DND-41 (cell line): ENCODE measurements around the gene OBSL1.

ENCODE experiments used
- CTCF ChIP-seq: IDR thresholded peaks from 2 replicates; pipeline ENCODE4 v1.5.1; 2012; ENCODE audit warnings: borderline replicate concordance, low read length, moderate library complexity, mild to moderate bottlenecking; ENCODE audit not compliant: poor library complexity, severe bottlenecking; ENCODE audit errors: extremely low read depth
- EZH2 ChIP-seq: IDR thresholded peaks from 3 replicates; pipeline ENCODE4 v1.6.1; 2012; ENCODE audit warnings: borderline replicate concordance, low read depth, mild to moderate bottlenecking, moderate library complexity, low read length, inconsistent platforms; ENCODE audit not compliant: severe bottlenecking

DNA sequence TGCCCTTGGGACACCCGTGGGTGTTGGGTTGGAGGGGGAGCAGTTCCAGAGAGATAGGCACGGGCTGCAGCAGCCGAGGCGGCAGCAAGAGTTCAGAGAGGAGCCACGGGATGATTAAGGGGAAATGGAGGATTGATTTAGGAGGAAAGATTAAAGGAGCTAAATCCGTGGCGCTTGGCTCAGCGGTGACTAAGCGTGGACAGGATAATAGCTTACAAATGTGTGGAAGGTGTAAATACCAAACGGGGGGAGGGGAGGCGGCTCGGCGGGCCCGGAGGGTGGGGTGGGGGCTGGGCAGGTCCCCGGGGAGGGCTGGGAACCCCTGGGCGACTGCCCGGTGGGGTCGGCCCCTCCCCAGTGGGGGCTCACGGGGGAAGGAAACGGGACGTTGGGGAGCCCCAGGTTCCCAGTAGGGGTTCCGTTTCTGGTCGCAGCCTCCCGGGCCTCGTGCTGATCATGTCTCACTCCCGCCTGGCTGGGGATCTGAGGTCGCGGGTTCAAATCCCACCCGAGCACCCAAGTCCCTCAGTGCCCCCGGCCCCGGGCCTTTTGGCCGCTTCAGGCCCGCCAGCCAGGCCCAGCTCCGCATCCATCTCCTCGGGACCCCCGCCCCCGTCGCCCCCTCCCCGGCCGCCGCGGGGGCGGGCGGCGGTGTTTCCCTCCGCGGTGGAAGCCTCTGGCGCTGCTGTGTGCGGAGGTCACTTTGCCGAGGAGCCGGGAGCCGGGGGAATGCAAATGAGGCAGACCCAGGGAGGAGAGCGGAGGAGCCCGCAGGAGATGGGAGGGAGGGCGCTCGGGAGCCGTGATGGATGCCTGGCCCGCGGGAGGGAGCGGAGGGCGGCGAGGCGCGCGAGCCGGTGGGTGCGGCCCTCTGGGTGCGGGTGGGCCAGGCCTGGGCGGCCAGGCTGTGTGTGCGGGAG is 49.0 kb downstream of the OBSL1 start:
- TF ChIP-seq CTCF, result no peak
- no peak for TF ChIP-seq EZH2
